H1 (cell line): Measurements from ENCODE around the gene RNF130. TPM values are rescaled to one million over a fixed set of nuclear protein-coding genes. Genes with fewer than 3 reads are reported as not detected.

Experiments used
- BCL11A ChIP-seq, 2 experiments: IDR thresholded peaks; one replicate each; pipeline ENCODE4 v1.6.1; 2011; ENCODE audit warnings: low read depth in 2 of 2, low read length in 2 of 2, mild to moderate bottlenecking in 2 of 2
- CHD1 ChIP-seq: IDR thresholded peaks from 2 replicates; pipeline ENCODE4 v1.6.1; 2012; ENCODE audit warnings: low read depth, low read length, improper control_type of control experiment
- KDM4A ChIP-seq: IDR thresholded peaks from one replicate; pipeline ENCODE4 v1.7.1; 2012; ENCODE audit warnings: low read depth, mild to moderate bottlenecking, moderate library complexity, low read length, inconsistent platforms; ENCODE audit not compliant: severe bottlenecking
- polyA plus RNA-seq, 7 experiments: library from polyadenylated mRNA; depleted of rRNA in 3 of 7; stranded (reverse) in 5 of 7; unstranded in 2 of 7; fragments of >200 nt in 5 of 7; fragments of 200-250 nt in 2 of 7; gene quantifications; 1 replicate in 5 of 7; 2 replicates in 1 of 7; 4 replicates in 1 of 7; pipeline versions ENCODE4 v1.2.1 to v1.2.3, GENCODE V29; 2011 to 2013; ENCODE audit warnings: missing spikeins in 2 of 7, mixed read lengths in 2 of 7
- total RNA-seq: library from RNA; stranded (reverse); fragmentation: NEBNext Ultra II Directional; extraction: Animal tissue kit (Norgen Biotek cat#: 25700); gene quantifications from 2 replicates; pipeline ENCODE4 v1.2.1, GENCODE V29; 2021

The RNF130 gene
- total and polyA plus RNA-seq, 2 of the 8 experiments (the other 6 are each of a cell fraction or from before 2014, with no cell fraction given): 65.1 to 70.0 TPM

- TF ChIP-seq BCL11A (IDR thresholded peaks at IDR 0.05; ENCODE audit: low read depth in 2 of 2, low read length in 2 of 2): no peak
- TF ChIP-seq CHD1: no peak
- no peak for TF ChIP-seq KDM4A
- TF ChIP-seq, all 59 proteins: peak for 0
Observed at GRCh38 chr5:180009581-180009980, 62.0 kb downstream of the RNF130 start (continued).
